GM18858 (cell line): ENCODE data around the gene EVI5L.

Experiments
- ATAC-seq: cut with Tn5 transposase; IDR thresholded peaks from one replicate; pipeline ENCODE4 v1.9.1; 2021; ENCODE audit not compliant: unreplicated experiment

The EVI5L gene

GRCh38 chr19:7859831-7860713 lies 30.1 kb downstream of the EVI5L start:
- ATAC-seq = no peak

GRCh38 chr19:7860714-7861618 lies 30.9 kb downstream of the EVI5L start:
- ATAC-seq = no peak

- ATAC-seq = no peak
Measured at GRCh38 chr19:7861619-7862412, 31.8 kb downstream of the EVI5L start.

GRCh38 chr19:7862413-7862951 lies 32.5 kb downstream of the EVI5L start:
- no peak for ATAC-seq

GRCh38 chr19:7863157-7863970 lies 33.3 kb downstream of the EVI5L start:
- no peak for ATAC-seq

- no peak for ATAC-seq
Measured at GRCh38 chr19:7863971-7864689, 34.1 kb downstream of the EVI5L start.

GRCh38 chr19:7864690-7865074 lies 34.7 kb downstream of the EVI5L start:
- ATAC-seq = no peak

- no peak for ATAC-seq
Measured at GRCh38 chr19:7865262-7865911, 35.4 kb downstream of the EVI5L start.

GRCh38 chr19:7866399-7867091 lies 36.5 kb downstream of the EVI5L start:
- ATAC-seq = no peak

- no peak for ATAC-seq
Measured at GRCh38 chr19:7867092-7867844, 37.2 kb downstream of the EVI5L start.

GRCh38 chr19:7868326-7868670 lies 38.3 kb downstream of the EVI5L start:
- ATAC-seq = no peak

- peak; percentile 54 for ATAC-seq
Measured at GRCh38 chr19:7868671-7869452, 38.8 kb downstream of the EVI5L start.

- peak; percentile 30 for ATAC-seq
Measured at GRCh38 chr19:7869453-7869909, 39.5 kb downstream of the EVI5L start.

GRCh38 chr19:7869910-7870511 lies 40.0 kb downstream of the EVI5L start:
- ATAC-seq = no peak

GRCh38 chr19:7870571-7871436 lies 40.8 kb downstream of the EVI5L start:
- ATAC-seq = no peak
